HG02763 (cell line): ENCODE results near the gene EIF1AX.
"Not testable (repeated sequence)": the region's sequence is repeated elsewhere in the genome, so short reads cannot be mapped to it uniquely, and the experiment has no call there.

ENCODE experiments used
- ATAC-seq: cut with Tn5 transposase; IDR thresholded peaks from one replicate; pipeline ENCODE4 v1.9.1; 2021; ENCODE audit warnings: mild to moderate bottlenecking, moderate library complexity; ENCODE audit not compliant: unreplicated experiment

Gene EIF1AX

GRCh38 chrX:20128670-20129069 lies 13.0 kb downstream of the EIF1AX start:
- ATAC-seq: no peak

GRCh38 chrX:20127440-20127839 lies 14.2 kb downstream of the EIF1AX start:
- peak; percentile 46 for ATAC-seq

GRCh38 chrX:20126833-20127232 lies 14.8 kb downstream of the EIF1AX start:
- ATAC-seq: not testable (repeated sequence)

- ATAC-seq: no peak
Measured at GRCh38 chrX:20124964-20125363, 16.7 kb downstream of the EIF1AX start.

- no peak for ATAC-seq
Measured at GRCh38 chrX:20118065-20118824, 23.4 kb downstream of the EIF1AX start.

GRCh38 chrX:20116577-20117240 lies 24.9 kb downstream of the EIF1AX start, which contains the start of gene MAP7D2:
MAP7D2 (minus strand) TSS chrX:20116907; CDS start chrX:20116879, 28 bp downstream.
- no peak for ATAC-seq

GRCh38 chrX:20116087-20116576 lies 25.5 kb downstream of the EIF1AX start:
- ATAC-seq: no peak

- no peak for ATAC-seq
Measured at GRCh38 chrX:20112022-20112774, 29.4 kb downstream of the EIF1AX start.

- no peak for ATAC-seq
Measured at GRCh38 chrX:20111271-20111670, 30.4 kb downstream of the EIF1AX start.

- no peak for ATAC-seq
Measured at GRCh38 chrX:20101934-20102581, 39.6 kb downstream of the EIF1AX start.

- no peak for ATAC-seq
Measured at GRCh38 chrX:20091499-20091898, 50.1 kb downstream of the EIF1AX start.

- ATAC-seq: no peak
Measured at GRCh38 chrX:20089845-20090244, 51.8 kb downstream of the EIF1AX start.

- ATAC-seq: no peak
Measured at GRCh38 chrX:20080277-20080676, 61.4 kb downstream of the EIF1AX start.
